GM12892 (cell line): Measurements from ENCODE around the gene EDN1.

ENCODE experiments used
- DNase-seq: peaks from one replicate; pipeline ENCODE4 v3.0.0; 2011; ENCODE audit not compliant: insufficient read length
- FAIRE-seq: peaks from 2 replicates; lab custom pipeline; 2011; peaks lifted over from hg19 to GRCh38; lab: Jason Lieb, UNC
- POLR2A ChIP-seq: IDR thresholded peaks from 2 replicates; pipeline ENCODE4 v1.6.1; 2011; ENCODE audit warnings: low read depth, low read length, control low read depth
- POLR2AphosphoS5 ChIP-seq: IDR thresholded peaks from 2 replicates; pipeline ENCODE4 v1.6.1; 2011; ENCODE audit warnings: low read depth, low read length, control low read depth
- TAF1 ChIP-seq: IDR thresholded peaks from 2 replicates; pipeline ENCODE4 v1.6.1; 2011; ENCODE audit warnings: low read depth, mild to moderate bottlenecking, control low read depth, low read length, borderline replicate concordance

EDN1 gene

GRCh38 chr6:12271594-12271993 is 18.6 kb upstream of the EDN1 start:
- DNase-seq: no peak
- FAIRE-seq: no peak
- TF ChIP-seq POLR2A: no peak
- TF ChIP-seq TAF1: no peak
- TF ChIP-seq POLR2AphosphoS5: no peak

GRCh38 chr6:12271997-12272396 is 18.2 kb upstream of the EDN1 start:
- TF ChIP-seq POLR2A (no peak), TAF1 (no peak), POLR2AphosphoS5 (no peak)

GRCh38 chr6:12275107-12275506 is 15.1 kb upstream of the EDN1 start:
- TF ChIP-seq POLR2A (no peak), TAF1 (no peak), POLR2AphosphoS5 (no peak)
- FAIRE-seq: no peak
- no peak for DNase-seq

More at GRCh38 chr6:12271997-12272396, 18.2 kb upstream of the EDN1 start:
- DNase-seq (no peak), FAIRE-seq (no peak)

GRCh38 chr6:12276930-12277315 is 13.2 kb upstream of the EDN1 start:
- FAIRE-seq (no peak), DNase-seq (no peak)
- TF ChIP-seq POLR2A: no peak
- no peak for TF ChIP-seq POLR2AphosphoS5

- no peak for FAIRE-seq
- TF ChIP-seq POLR2A: no peak
- TF ChIP-seq TAF1: no peak
- TF ChIP-seq POLR2AphosphoS5: no peak
- DNase-seq: no peak
Measured at GRCh38 chr6:12277386-12277785, 12.8 kb upstream of the EDN1 start.

GRCh38 chr6:12278915-12279314 is 11.2 kb upstream of the EDN1 start:
- FAIRE-seq (no peak), DNase-seq (no peak)
- no peak for TF ChIP-seq POLR2AphosphoS5
- no peak for TF ChIP-seq TAF1
- no peak for TF ChIP-seq POLR2A

- FAIRE-seq: no peak
- no peak for DNase-seq
- no peak for TF ChIP-seq TAF1
- TF ChIP-seq POLR2A: no peak
- TF ChIP-seq POLR2AphosphoS5: no peak
Measured at GRCh38 chr6:12279322-12280091, 10.7 kb upstream of the EDN1 start.

- no peak for FAIRE-seq
Measured at GRCh38 chr6:12280458-12280857, 9.7 kb upstream of the EDN1 start.

GRCh38 chr6:12280902-12281301 is 9.3 kb upstream of the EDN1 start:
- FAIRE-seq: no peak
- DNase-seq: no peak
- TF ChIP-seq TAF1 (no peak), POLR2A (no peak), POLR2AphosphoS5 (no peak)

More at GRCh38 chr6:12280458-12280857, 9.7 kb upstream of the EDN1 start:
- TF ChIP-seq POLR2A (no peak), POLR2AphosphoS5 (no peak), TAF1 (no peak)
- DNase-seq: no peak

- no peak for TF ChIP-seq TAF1
- no peak for FAIRE-seq
- DNase-seq: no peak
Measured at GRCh38 chr6:12283904-12284303, 6.3 kb upstream of the EDN1 start.

- TF ChIP-seq TAF1: no peak
- TF ChIP-seq POLR2A: no peak
- no peak for TF ChIP-seq POLR2AphosphoS5
Measured at GRCh38 chr6:12286373-12287110, 3.6 kb upstream of the EDN1 start.

GRCh38 chr6:12288211-12288618 is 1.9 kb upstream of the EDN1 start:
- DNase-seq: no peak

More at GRCh38 chr6:12286373-12287110, 3.6 kb upstream of the EDN1 start:
- DNase-seq (no peak), FAIRE-seq (no peak)

More at GRCh38 chr6:12288211-12288618, 1.9 kb upstream of the EDN1 start:
- FAIRE-seq: no peak
- no peak for TF ChIP-seq POLR2AphosphoS5
- TF ChIP-seq POLR2A: no peak
- TF ChIP-seq TAF1: no peak
